Activated CD4-positive, alpha-beta T cell treated with anti-CD3 and anti-CD28 coated beads for 24 hours (primary cell): Measurements from ENCODE around the gene AHI1.

Experiments used
- DNase-seq, 2 donors: peaks; one replicate each; pipeline ENCODE4 v3.0.0-alpha.2; 2020; ENCODE audit warnings: low read depth in 2 of 2

AHI1 gene

GRCh38 chr6:135497412-135498184 is at the start of gene AHI1:
AHI1 (minus strand) TSS chr6:135497740; CDS start chr6:135492237, 5,503 bp downstream.
- DNase-seq = peak; percentile 79 to 86

DNA sequence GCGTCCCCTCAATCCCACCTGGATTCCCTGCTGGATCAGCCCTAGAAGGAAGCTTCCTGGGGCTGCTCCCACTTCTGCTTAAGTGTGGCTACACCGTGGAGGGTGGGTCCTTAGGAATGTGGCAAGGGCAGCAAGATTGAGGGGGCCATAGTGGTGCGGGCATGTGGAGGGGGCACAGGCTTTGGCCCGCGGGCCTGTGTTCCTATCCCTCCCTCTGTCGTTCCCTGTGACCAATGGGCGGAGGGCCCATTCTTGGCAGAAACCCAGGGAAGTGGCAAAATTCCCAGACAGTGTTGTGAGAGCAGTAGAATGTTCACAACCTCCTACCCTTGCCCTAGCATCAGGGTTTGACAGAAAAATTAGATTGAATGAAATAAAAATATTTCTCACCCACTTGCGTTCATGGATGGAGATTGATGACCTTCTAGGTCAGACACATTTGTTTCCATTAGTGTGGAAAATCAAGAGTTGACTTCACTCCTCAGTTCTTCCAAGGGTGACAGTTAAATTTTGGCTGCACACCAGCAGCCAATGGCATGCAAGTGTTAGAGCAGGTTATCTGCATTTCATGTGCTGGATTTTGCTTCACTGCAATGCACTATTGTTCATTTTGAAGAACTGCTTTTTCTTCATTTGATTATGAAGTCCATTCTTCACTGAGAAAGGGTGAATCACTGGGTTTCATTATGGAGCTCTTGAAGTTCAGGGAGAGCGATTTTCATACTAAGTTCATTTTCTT is 49.3 kb upstream of the AHI1 start:
- no peak for DNase-seq

DNA sequence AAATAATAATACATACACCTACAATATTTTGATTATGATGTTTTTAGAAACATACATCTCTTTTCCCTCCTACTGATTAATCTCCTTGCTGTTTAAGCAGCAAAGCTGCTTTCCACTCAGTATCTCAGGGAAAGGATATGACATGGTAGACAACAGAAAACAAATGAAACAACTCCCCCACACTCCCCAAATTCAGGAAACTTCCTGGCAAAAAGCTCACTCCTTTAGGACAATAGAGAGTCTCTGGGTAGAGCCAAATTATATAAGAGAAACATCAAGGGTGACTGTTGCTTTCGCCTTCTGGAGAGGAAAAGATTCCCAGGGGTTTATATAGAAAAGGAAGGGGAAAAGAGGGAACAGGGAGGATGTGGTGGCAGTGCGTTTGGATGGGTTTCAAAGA is 48.7 kb upstream of the AHI1 start:
- no peak for DNase-seq

GRCh38 chr6:135540207-135540840 is 42.8 kb upstream of the AHI1 start:
- no peak for DNase-seq

- peak in 1 of 2 donors; percentile 24 for DNase-seq
These were observed 40.3 kb upstream of the AHI1 start for GRCh38 chr6:135537741-135538301.

- peak in 1 of 2 donors; percentile 4 for DNase-seq
These were observed 38.5 kb upstream of the AHI1 start for GRCh38 chr6:135535989-135536414.

DNA sequence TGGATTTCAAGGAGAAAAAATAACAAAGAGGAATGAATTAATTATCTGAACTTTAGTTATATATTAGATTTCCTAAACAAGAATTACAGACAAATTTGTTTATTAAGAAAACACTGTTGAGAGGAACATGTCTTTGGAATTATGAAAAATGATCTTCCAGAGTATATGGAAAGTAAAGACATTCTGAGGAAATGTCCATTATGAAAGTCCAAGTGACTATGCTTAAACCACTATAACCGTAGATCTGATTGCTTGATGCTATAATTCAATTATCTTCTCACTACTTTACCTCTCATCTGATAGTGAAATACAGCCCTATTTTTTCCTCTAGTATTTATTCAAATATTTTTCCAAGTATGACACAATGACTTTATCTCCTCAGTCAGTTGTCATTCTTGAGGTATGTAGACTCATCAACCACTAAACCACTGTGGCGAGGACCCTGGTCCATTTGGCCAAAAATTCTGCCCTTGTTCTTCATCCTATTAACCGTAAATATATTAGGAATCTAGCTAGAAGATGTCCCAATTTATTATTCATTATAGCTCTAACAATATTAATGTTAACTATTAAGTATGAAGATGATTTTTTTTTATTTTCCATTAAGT is 37.3 kb upstream of the AHI1 start:
- no peak for DNase-seq

DNA sequence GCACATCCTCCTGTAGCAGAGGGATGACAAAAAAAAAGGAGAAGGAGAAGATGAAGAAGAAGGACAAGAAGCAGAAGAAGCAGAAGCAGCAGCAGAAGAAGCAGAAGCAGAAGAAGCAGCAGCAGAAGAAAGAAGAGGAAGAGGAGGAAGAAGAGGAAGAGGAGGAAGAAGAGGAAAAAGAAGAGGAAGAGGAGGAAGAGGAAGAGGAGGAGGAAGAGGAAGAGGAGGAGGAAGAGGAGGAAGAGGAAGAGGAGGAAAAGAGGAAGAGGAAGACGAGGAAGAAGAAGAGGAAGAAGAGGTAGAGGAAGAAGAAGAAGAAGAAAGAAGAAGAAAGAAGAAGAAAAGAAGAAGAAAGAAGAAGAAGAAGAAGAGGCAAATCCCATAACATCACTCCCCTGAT is 35.0 kb upstream of the AHI1 start:
- DNase-seq = no peak

DNA sequence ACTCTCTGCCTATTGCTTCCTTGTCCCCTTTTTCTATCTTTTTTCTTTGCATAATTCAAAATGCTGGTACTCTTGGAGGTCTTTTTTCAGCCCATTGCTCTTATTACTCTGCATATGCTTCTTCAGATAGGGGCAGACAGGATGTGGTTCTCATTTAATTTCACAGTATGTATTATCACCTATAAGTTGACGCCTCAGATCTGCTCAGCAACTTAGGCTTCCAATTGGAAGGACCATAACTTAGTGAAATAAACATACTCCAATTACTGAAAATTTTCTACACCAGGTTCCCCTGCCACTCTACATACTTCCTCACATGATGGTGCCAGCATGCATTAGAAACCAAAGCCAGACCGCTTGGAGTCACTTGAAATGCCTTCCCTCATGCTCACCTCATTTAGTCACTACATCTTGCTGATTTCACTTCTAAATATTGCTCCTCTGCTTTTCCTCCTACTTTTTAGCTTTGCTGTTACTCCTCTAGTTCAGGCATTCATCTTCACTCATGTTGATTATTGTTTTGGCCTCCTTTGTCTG is 34.5 kb upstream of the AHI1 start:
- no peak for DNase-seq

DNA sequence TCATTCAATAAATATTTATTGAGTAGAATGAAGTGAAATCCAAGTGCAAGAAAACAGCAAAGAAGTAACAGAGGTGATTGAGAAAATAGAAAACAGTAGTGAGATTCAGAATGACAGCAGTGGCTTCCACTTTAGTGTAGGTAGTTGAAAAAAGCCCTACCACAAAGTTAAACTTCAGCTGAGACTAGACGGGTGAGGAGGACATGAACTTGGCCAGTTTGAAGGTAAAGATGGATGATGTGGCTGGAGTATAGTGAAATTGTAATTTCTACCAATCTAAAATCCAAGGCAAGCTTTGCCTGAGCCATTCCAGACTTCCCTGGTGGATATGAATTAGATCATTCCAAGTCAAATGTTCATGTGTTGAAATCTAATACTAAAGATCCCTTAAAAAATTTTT is 32.6 kb upstream of the AHI1 start:
- no peak for DNase-seq

DNA sequence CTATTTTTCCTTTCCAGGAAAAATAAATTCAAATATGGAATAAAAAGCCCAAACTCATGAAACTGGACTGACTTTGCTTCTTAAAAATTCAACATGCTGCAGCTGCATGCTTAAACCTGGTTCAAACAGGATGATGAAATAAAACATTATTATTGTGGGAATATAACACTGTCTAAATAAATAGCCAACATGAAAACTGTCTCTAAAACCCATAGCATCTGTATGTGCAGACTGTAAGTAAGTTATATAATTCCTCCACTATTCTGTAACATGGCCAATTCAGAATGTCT is 30.4 kb upstream of the AHI1 start:
- no peak for DNase-seq

DNA sequence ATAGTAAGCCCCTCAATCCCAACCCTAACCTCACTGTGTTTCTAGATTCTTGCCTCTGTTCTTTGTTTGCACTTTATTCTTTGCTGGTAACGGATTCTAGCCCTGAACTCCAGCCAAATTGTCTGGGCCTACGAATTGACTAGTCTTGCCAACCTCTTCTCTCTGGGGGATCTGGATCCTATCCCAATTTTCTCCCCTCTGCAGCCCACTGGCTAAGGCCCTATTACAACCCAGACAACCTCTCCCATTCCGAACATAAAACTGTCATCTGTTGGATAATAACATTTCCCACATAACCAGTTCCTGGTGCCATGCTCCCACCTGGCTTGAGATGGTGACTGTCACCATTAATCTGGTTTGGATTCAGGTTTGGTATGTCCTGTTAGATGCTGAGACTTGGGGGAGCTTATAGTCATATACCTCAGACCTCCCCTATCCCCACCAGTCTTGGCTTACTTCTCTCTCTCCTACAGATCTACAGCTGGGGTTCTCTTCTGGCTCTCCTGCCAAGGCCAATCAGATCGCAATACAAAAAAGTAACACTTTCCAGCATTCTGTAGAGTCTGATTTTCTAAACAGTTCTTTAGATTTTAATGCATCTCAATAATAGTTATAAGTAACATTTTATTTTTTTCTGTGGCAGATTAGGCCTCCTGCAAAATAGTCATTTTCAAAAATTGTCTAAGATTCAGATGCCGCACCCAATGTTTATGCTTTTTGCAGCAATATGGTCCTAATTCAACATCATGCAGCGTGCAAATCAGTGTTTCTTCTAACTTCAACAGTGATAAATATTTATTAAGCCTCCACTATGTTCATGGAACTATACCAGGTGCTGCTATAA is 29.8 kb upstream of the AHI1 start:
- no peak for DNase-seq

DNA sequence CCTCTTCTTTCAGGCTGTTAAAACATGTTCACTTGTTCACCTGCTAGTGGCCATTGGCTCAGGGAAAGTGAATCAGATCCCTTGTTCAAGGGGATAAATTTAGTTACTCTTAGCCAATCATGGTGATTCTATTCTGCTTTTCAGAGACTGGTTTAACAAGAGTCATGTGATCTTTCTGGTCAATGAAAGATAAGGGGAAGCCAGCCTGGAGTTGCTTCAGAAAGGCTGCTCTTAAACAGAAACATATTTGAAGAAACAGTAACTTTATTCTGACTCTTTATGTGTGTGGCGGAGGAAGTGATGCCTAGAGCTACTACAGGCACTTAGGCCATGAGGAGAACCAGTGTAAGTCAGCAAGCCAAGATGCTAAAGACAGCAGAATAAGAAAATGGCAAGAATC is 28.1 kb upstream of the AHI1 start:
- no peak for DNase-seq

DNA sequence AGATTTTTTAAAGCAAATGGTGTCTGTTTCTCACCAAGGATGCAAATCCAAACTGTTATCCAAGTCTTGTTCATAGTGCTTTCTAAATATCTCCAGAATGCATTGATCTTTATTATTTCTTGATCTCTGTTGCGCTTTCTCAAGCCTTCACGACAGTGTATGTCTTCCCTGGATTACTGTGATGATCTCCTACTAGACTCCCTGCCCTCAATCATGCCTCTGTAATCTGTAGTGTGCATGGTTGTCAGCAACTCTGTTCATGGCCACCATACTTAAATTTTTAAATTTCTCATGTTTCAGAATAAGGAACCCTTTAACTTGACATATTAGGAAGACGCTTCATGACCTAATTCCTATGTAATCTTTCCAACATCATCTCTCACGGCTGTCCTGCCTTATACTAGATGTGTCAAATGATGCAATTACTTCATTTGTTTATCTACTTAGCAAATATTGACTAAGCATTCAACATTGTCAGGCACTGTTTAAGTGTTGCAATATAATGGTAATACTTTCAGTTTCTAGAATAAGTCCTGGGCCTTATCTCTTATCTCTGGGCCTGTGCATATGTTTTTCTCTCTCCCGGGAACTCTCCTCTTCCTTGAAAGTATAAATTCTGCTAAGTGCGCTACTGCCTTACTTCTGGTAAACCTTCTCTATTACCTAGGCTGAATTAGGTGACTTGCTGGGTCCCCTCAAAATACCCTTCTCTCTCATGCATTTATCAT is 25.6 kb upstream of the AHI1 start:
- no peak for DNase-seq

DNA sequence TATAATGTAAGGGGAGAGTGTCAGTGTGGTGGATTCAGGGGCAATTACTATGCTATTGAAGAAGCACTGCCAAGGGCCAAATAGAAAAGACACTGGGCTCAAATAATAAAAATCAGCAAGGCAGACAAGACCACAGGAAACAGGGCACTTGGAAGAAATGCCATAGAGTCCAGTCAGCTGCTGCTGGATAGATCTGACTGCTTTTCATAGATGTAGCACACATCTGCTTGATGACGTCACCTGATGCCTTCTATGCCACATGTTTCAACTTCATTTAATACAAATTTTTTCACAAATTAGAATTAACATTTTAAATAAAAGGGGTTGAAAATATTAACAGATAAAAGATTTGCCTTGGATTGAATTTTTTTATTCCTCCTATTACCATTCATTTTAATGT is 23.9 kb upstream of the AHI1 start:
- no peak for DNase-seq

DNA sequence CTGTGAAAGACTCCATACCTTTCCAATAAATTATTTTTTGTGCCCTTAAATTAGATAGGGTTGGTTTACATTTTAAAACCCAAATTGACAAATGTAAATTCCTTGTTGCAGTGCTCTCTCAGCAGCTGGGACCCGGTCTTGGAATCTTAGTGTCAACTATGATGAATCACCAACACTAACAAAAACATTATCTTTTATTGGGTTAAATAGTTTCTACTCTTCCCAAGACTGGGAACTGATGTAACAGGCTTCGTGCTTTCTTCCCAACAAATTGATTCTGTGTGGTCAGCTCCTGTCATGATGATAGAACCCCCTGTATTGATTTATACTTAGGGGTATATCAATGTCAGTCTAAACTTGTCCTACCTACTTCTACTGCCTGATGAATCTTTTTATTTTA is 23.2 kb upstream of the AHI1 start:
- DNase-seq = no peak

- DNase-seq = no peak
These were observed 21.8 kb upstream of the AHI1 start for GRCh38 chr6:135519348-135519747.

DNA sequence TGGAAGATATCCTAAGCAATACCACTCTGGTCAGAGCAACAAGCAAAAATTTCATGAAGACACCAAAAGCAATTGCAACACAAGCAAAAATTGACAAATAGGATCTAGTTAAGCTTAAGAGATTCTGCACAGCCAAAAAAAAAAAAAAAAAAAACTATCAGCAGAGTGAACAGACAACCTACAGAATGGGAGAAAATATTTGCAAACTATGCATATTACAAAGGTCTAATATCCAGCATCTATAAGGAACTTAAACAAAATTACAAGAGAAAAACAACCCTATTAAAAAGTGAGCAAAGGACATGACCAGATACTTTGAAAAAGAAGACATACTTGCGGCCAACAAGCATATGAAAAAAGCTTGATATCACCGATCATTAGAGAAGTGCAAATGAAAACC is 20.0 kb upstream of the AHI1 start:
- DNase-seq = no peak

DNA sequence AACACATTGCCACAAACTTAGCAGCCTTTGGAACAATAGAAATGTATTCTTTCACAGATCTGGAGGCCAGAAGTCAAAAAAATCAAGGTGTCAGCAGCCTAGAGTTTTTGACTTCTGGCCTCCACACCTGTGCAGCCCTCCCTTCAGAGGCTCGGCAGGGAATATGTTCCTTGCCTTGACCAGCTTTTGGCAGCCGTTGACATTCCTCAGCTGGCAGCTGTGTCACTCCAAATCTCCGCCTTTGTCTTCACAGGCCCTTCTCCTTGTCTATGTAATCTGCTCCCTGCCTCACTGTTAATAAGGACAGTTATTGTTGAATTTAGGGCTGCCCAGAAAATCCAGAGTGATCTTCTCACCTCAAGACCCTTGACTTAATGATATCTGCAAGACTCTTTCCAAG is 17.2 kb upstream of the AHI1 start:
- DNase-seq = no peak

- DNase-seq = no peak
These were observed 8.9 kb upstream of the AHI1 start for GRCh38 chr6:135506270-135506997.
